DND-41 (cell line): ENCODE data around the gene TBC1D14.
"Not testable (repeated sequence)": the region's sequence is repeated elsewhere in the genome, so short reads cannot be mapped to it uniquely, and the experiment has no call there.

ENCODE experiments used
- ATAC-seq: fragments of 200-7000 bp; cut with Tn5 transposase; 3 replicates; pipeline ENCODE4 v1.9.1; 2021; ENCODE audit warnings: low read depth; ENCODE audit not compliant: insufficient read depth
- DNase-seq: peaks from one replicate; pipeline ENCODE4 v3.0.0-alpha.2; 2020
- H2AFZ ChIP-seq: 2 replicates; pipeline ENCODE4 v1.6.0; 2012; ENCODE audit warnings: low read depth, low read length
- H3K27ac ChIP-seq: 2 replicates; pipeline ENCODE4 v1.5.1; 2012; ENCODE audit warnings: low read length, inconsistent platforms
- H3K27me3 ChIP-seq: fragments of 200-600 bp; sonication (generic); 2 replicates; pipeline ENCODE4 v1.6.0; 2012; ENCODE audit warnings: low read length, mild to moderate bottlenecking, inconsistent platforms; ENCODE audit not compliant: insufficient read depth, poor library complexity
- H3K36me3 ChIP-seq: 2 replicates; pipeline ENCODE4 v1.5.1; 2012; ENCODE audit warnings: low read length, inconsistent platforms; ENCODE audit not compliant: insufficient read depth
- H3K4me1 ChIP-seq: 2 replicates; pipeline ENCODE4 v1.5.1; 2012; ENCODE audit warnings: mild to moderate bottlenecking, low read length; ENCODE audit not compliant: insufficient read depth
- H3K4me2 ChIP-seq: 2 replicates; pipeline ENCODE4 v1.6.0; 2012; ENCODE audit warnings: mild to moderate bottlenecking, moderate library complexity, low read length, inconsistent platforms; ENCODE audit not compliant: insufficient read depth
- H3K4me3 ChIP-seq, 2 experiments: fragments of 200-600 bp in 1 of 2; shearing (Covaris generic) in 1 of 2; 2 replicates each; pipeline ENCODE4 v1.5.1; 2012 to 2016; ENCODE audit warnings: inconsistent platforms in 2 of 2, low read length in 2 of 2, mild to moderate bottlenecking in 2 of 2, low read depth in 1 of 2, moderate library complexity in 1 of 2
- H3K79me2 ChIP-seq: 2 replicates; pipeline ENCODE4 v1.6.0; 2012; ENCODE audit warnings: low read length, inconsistent platforms; ENCODE audit not compliant: insufficient read depth
- H3K9ac ChIP-seq: 2 replicates; pipeline ENCODE4 v1.6.0; 2012; ENCODE audit warnings: low read depth, mild to moderate bottlenecking, inconsistent platforms, low read length, moderate library complexity
- H3K9me3 ChIP-seq: 2 replicates; pipeline ENCODE4 v1.5.1; 2012; ENCODE audit warnings: low read length, moderate library complexity, mild to moderate bottlenecking, inconsistent platforms; ENCODE audit not compliant: insufficient read depth, severe bottlenecking
- H4K20me1 ChIP-seq: 2 replicates; pipeline ENCODE4 v1.6.0; 2012; ENCODE audit warnings: low read length; ENCODE audit not compliant: insufficient read depth
- CTCF ChIP-seq: IDR thresholded peaks from 2 replicates; pipeline ENCODE4 v1.5.1; 2012; ENCODE audit warnings: borderline replicate concordance, low read length, moderate library complexity, mild to moderate bottlenecking; ENCODE audit not compliant: poor library complexity, severe bottlenecking; ENCODE audit errors: extremely low read depth
- EZH2 ChIP-seq: IDR thresholded peaks from 3 replicates; pipeline ENCODE4 v1.6.1; 2012; ENCODE audit warnings: borderline replicate concordance, low read depth, mild to moderate bottlenecking, moderate library complexity, low read length, inconsistent platforms; ENCODE audit not compliant: severe bottlenecking

Gene TBC1D14

GRCh38 chr4:6910960-6911874 is 1.6 kb downstream of the TBC1D14 start:
- H3K4me2 ChIP-seq, result peak overlapping the region; percentile 100
- H3K36me3 ChIP-seq, result no peaks in the 10 kb centered on the region
- no peak overlapping the region for H2AFZ ChIP-seq
- no peaks in the 10 kb centered on the region for H3K9me3 ChIP-seq
- no peak for DNase-seq
- no peak for TF ChIP-seq CTCF
- TF ChIP-seq EZH2, result no peak
- no peak for ATAC-seq
- H3K27me3 ChIP-seq, result no peaks in the 10 kb centered on the region
- H4K20me1 ChIP-seq, result peaks cover 26% of the 10 kb centered on the region; the same call in 1 of the 2 replicates
- H3K4me3 ChIP-seq, result peak overlapping the region; percentile 57 to 90; a peak in 3 of 4 replicates
- peaks cover 25% of the 10 kb centered on the region for H3K4me1 ChIP-seq
- H3K79me2 ChIP-seq, result peaks cover 43% of the 10 kb centered on the region
- no peak overlapping the region; the same call in 1 of the 2 replicates for H3K27ac ChIP-seq
- peak overlapping the region; percentile 94 for H3K9ac ChIP-seq

- not testable (repeated sequence) for H3K9me3 ChIP-seq, H2AFZ ChIP-seq, ATAC-seq, H3K9ac ChIP-seq, H3K27ac ChIP-seq, DNase-seq, H3K36me3 ChIP-seq, H3K27me3 ChIP-seq, H3K4me2 ChIP-seq, H3K4me3 ChIP-seq
- Histone ChIP-seq H3K4me1 (peaks cover 25% of the 10 kb centered on the region), H4K20me1 (peaks cover 32% of the 10 kb centered on the region), H3K79me2 (peaks cover 49% of the 10 kb centered on the region)
Observed at GRCh38 chr4:6911917-6912316, 2.3 kb downstream of the TBC1D14 start.

- Histone ChIP-seq H4K20me1 (peaks cover 37% of the 10 kb centered on the region), H3K9me3 (no peaks in the 10 kb centered on the region), H3K27ac (no peak overlapping the region), H3K9ac (no peak overlapping the region), H3K79me2 (peaks cover 54% of the 10 kb centered on the region), H2AFZ (no peak overlapping the region), H3K4me3 (no peak overlapping the region), H3K4me1 (peaks cover 25% of the 10 kb centered on the region), H3K27me3 (no peaks in the 10 kb centered on the region), H3K36me3 (no peaks in the 10 kb centered on the region), H3K4me2 (no peak overlapping the region)
- ATAC-seq (no peak), DNase-seq (no peak)
- no peak for TF ChIP-seq EZH2
- TF ChIP-seq CTCF, result no peak
Observed at GRCh38 chr4:6912441-6912840, 2.8 kb downstream of the TBC1D14 start.

GRCh38 chr4:6913350-6913905 is 3.8 kb downstream of the TBC1D14 start:
- Histone ChIP-seq H4K20me1 (peaks cover 47% of the 10 kb centered on the region), H3K27ac (no peak overlapping the region)

More at GRCh38 chr4:6913350-6913905, 3.8 kb downstream of the TBC1D14 start:
- Histone ChIP-seq H3K36me3 (no peaks in the 10 kb centered on the region), H3K79me2 (peaks cover 64% of the 10 kb centered on the region), H3K9ac (no peak overlapping the region), H2AFZ (no peak overlapping the region), H3K4me1 (peaks cover 21% of the 10 kb centered on the region), H3K27me3 (no peaks in the 10 kb centered on the region), H3K9me3 (no peaks in the 10 kb centered on the region), H3K4me3 (no peak overlapping the region), H3K4me2 (no peak overlapping the region)
- ATAC-seq (no peak), DNase-seq (no peak)
- TF ChIP-seq CTCF (no peak), EZH2 (no peak)
